MM.1S (cell line): ENCODE data around the gene ELMO1.

Experiments used
- DNase-seq: peaks from one replicate; pipeline ENCODE4 v3.0.0-alpha.2; 2015
- H2AFZ ChIP-seq: fragments of 300-600 bp; sonication (generic); 2 replicates; pipeline ENCODE4 v1.6.0; 2016; ENCODE audit warnings: antibody characterized with exemption, low read length
- H3F3A ChIP-seq: fragments of 300-600 bp; sonication (generic); 2 replicates; pipeline ENCODE4 v1.6.1; 2016; ENCODE audit warnings: mild to moderate bottlenecking, antibody characterized with exemption, low read length, moderate library complexity, mixed read lengths; ENCODE audit not compliant: insufficient read depth
- H3K27ac ChIP-seq: fragments of 300-600 bp; sonication (generic); 2 replicates; pipeline ENCODE4 v1.5.1; 2016; ENCODE audit warnings: mild to moderate bottlenecking, low read length
- H3K27me3 ChIP-seq: fragments of 300-600 bp; sonication (generic); replicated peaks from 2 replicates; pipeline ENCODE4 v1.6.0; 2016; ENCODE audit warnings: low read length; ENCODE audit not compliant: insufficient read depth
- H3K36me3 ChIP-seq: fragments of 300-600 bp; sonication (generic); replicated peaks from 2 replicates; pipeline ENCODE4 v1.6.1; 2016; ENCODE audit warnings: mild to moderate bottlenecking, low read length, mixed read lengths; ENCODE audit not compliant: insufficient read depth
- H3K4me1 ChIP-seq: fragments of 300-600 bp; sonication (generic); 2 replicates; pipeline ENCODE4 v1.6.1; 2016; ENCODE audit warnings: low read length, mixed read lengths
- H3K4me2 ChIP-seq: fragments of 300-600 bp; sonication (generic); 2 replicates; pipeline ENCODE4 v1.6.0; 2016; ENCODE audit warnings: low read depth, low read length
- H3K4me3 ChIP-seq: fragments of 300-600 bp; sonication (generic); 2 replicates; pipeline ENCODE4 v1.5.1; 2016; ENCODE audit warnings: low read length, mixed read lengths
- H3K79me2 ChIP-seq: fragments of 300-600 bp; sonication (generic); 2 replicates; pipeline ENCODE4 v1.6.1; 2016; ENCODE audit warnings: mixed run types, low read length, mixed read lengths
- H3K9ac ChIP-seq: fragments of 300-600 bp; sonication (generic); 2 replicates; pipeline ENCODE4 v1.6.1; 2016; ENCODE audit warnings: low read length, mixed read lengths
- H3K9me2 ChIP-seq: fragments of 300-600 bp; sonication (generic); replicated peaks from 2 replicates; pipeline ENCODE4 v1.6.1; 2016; ENCODE audit warnings: mild to moderate bottlenecking, low read length, mixed read lengths; ENCODE audit not compliant: insufficient read depth
- H3K9me3 ChIP-seq: fragments of 300-600 bp; sonication (generic); replicated peaks from 2 replicates; pipeline ENCODE4 v1.6.1; 2016; ENCODE audit warnings: mild to moderate bottlenecking, low read length, mixed read lengths; ENCODE audit not compliant: insufficient read depth
- H4K20me1 ChIP-seq: fragments of 300-600 bp; sonication (generic); 2 replicates; pipeline ENCODE4 v1.6.1; 2016; ENCODE audit warnings: mild to moderate bottlenecking, low read length, moderate library complexity, mixed read lengths; ENCODE audit not compliant: insufficient read depth
- EZH2 ChIP-seq: fragments of 300-600 bp; sonication (generic); optimal IDR thresholded peaks from 2 replicates; pipeline ENCODE3; 2017; ENCODE audit warnings: low read depth, mild to moderate bottlenecking, antibody characterized with exemption, low read length, mixed read lengths
- EZH2phosphoT487 ChIP-seq: fragments of 300-600 bp; sonication (generic); IDR thresholded peaks from 2 replicates; pipeline ENCODE4 v1.6.1; 2018; ENCODE audit warnings: antibody characterized with exemption, low read length
- TF ChIP-seq, protein P1 (sequence below): fragments of 300-600 bp; sonication (generic); IDR thresholded peaks from 2 replicates; pipeline ENCODE4 v1.5.1; 2016; ENCODE audit warnings: antibody characterized with exemption, low read length, mixed read lengths

Gene ELMO1

DNA sequence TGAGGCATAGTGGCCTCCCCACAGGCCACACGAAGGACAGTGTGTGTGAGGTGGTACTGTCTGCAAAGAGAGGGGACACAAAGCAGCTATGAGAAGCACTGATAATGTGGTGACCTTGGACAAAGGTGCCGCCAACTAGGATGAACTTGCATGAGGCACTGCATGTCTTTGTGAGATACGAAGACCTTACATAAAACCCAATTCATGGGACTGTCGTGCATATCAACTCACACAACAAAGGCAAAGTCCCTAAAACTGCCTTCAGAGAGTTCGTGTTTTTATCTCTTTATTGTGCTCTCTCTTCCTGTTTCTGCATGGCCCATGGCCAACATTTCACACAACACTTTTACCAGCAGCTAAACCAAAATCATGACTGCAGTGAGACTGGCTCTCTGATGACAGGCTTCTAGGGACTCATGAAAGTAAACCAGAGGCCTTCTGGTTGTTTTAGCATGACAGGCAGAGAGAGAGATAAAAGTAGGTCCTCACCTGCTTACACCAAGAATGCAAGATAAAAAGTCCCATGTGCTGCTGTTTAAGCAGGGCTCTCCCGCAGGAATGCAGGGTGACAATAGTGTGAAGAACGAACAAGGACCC is 347.8 kb downstream of the ELMO1 start:
- Histone ChIP-seq H3K36me3 (peaks cover 4% of the 10 kb centered on the region; the same call in 1 of the 2 replicates), H4K20me1 (no peaks in the 10 kb centered on the region), H3K4me2 (no peak overlapping the region), H3K9me3 (no peaks in the 10 kb centered on the region), H3K27ac (no peak overlapping the region), H3K9me2 (no peaks in the 10 kb centered on the region), H3F3A (no peaks in the 10 kb centered on the region), H3K79me2 (peaks cover 5% of the 10 kb centered on the region; the same call in 1 of the 2 replicates), H3K27me3 (no peaks in the 10 kb centered on the region), H2AFZ (no peak overlapping the region), H3K4me1 (no peaks in the 10 kb centered on the region), H3K9ac (no peak overlapping the region), H3K4me3 (no peak overlapping the region)
- DNase-seq = no peak
- TF ChIP-seq EZH2phosphoT487 (no peak), EZH2 (no peak)
- TF ChIP-seq, protein P1, sequence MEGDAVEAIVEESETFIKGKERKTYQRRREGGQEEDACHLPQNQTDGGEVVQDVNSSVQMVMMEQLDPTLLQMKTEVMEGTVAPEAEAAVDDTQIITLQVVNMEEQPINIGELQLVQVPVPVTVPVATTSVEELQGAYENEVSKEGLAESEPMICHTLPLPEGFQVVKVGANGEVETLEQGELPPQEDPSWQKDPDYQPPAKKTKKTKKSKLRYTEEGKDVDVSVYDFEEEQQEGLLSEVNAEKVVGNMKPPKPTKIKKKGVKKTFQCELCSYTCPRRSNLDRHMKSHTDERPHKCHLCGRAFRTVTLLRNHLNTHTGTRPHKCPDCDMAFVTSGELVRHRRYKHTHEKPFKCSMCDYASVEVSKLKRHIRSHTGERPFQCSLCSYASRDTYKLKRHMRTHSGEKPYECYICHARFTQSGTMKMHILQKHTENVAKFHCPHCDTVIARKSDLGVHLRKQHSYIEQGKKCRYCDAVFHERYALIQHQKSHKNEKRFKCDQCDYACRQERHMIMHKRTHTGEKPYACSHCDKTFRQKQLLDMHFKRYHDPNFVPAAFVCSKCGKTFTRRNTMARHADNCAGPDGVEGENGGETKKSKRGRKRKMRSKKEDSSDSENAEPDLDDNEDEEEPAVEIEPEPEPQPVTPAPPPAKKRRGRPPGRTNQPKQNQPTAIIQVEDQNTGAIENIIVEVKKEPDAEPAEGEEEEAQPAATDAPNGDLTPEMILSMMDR = no peak

DNA sequence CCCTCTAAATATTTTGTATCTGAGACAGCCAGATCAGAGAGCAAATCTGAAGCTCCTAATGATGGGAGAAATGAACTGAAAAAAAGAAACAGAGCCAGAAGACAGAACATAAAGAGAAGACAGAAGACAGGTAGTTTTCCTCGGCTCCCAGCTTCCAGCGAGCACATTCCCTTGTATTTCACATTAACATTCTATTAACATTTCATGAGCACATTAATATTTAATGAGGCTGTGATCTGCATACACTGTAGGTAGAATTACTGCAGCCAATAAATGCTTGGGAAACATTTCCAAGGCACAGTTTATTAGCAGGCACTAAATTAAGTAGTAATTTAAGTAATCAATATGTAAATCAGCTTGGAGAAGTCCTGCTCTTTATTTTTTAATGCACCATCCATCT is 349.9 kb downstream of the ELMO1 start:
- DNase-seq = no peak
- Histone ChIP-seq H3K9ac (no peak overlapping the region), H3K27me3 (no peaks in the 10 kb centered on the region), H2AFZ (no peak overlapping the region), H3K4me2 (no peak overlapping the region), H3K9me3 (no peaks in the 10 kb centered on the region), H3K79me2 (no peaks in the 10 kb centered on the region), H3K27ac (no peak overlapping the region), H3K4me3 (no peak overlapping the region), H3F3A (no peaks in the 10 kb centered on the region), H3K4me1 (no peaks in the 10 kb centered on the region), H3K9me2 (no peaks in the 10 kb centered on the region), H3K36me3 (peaks cover 11% of the 10 kb centered on the region; the same call in 1 of the 2 replicates), H4K20me1 (no peaks in the 10 kb centered on the region)
- TF ChIP-seq EZH2phosphoT487 = no peak
- TF ChIP-seq, protein P1 = no peak
- no peak for TF ChIP-seq EZH2

DNA sequence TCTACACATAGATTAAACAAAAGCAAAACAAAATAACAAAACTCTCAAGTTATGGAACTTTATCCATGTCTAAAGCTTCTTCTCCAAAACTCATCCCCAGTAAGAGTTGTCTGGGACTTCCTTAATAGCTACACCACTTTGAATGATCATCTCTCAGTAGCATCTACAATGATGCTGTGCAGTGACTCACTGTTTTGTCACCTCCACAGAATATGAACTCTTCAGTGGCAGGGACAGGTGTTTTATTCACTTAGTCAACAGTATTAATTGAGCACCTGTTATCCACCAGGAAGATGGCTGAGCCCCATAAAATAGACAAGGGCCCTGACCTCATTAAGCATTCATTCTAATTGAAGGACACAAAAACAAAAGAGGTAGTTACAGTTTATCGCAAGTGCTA is 350.7 kb downstream of the ELMO1 start:
- Histone ChIP-seq H4K20me1 (no peaks in the 10 kb centered on the region), H3K4me1 (no peaks in the 10 kb centered on the region), H3K9me2 (no peaks in the 10 kb centered on the region), H3K9ac (no peak overlapping the region), H3K27ac (no peak overlapping the region), H3K4me3 (no peak overlapping the region), H3K9me3 (no peaks in the 10 kb centered on the region), H3K4me2 (no peak overlapping the region), H2AFZ (no peak overlapping the region), H3F3A (no peaks in the 10 kb centered on the region), H3K79me2 (no peaks in the 10 kb centered on the region), H3K36me3 (peaks cover 11% of the 10 kb centered on the region; the same call in 1 of the 2 replicates), H3K27me3 (no peaks in the 10 kb centered on the region)
- TF ChIP-seq EZH2phosphoT487 (no peak), EZH2 (no peak)
- TF ChIP-seq, protein P1 = no peak
- no peak for DNase-seq
